HL-60/S4 (cell line): ENCODE results near the gene TTLL4.
"Not testable (repeated sequence)": the region's sequence is repeated elsewhere in the genome, so short reads cannot be mapped to it uniquely, and the experiment has no call there.

Source experiments
- in situ Hi-C: fragments of 300-500 bp; cut with MboI; formaldehyde crosslinking; loops from 2 replicates; pipeline ENCODE4 v1.14.3; 2022; ENCODE audit warnings: low sequenced_read_pairs

The TTLL4 gene

GRCh38 chr2:218734190-218734975 lies 23.7 kb downstream of the TTLL4 start:
- in situ Hi-C loops, result no loop called here

- in situ Hi-C loops, result no loop called here
These were observed 25.9 kb downstream of the TTLL4 start for GRCh38 chr2:218736531-218736930.

DNA sequence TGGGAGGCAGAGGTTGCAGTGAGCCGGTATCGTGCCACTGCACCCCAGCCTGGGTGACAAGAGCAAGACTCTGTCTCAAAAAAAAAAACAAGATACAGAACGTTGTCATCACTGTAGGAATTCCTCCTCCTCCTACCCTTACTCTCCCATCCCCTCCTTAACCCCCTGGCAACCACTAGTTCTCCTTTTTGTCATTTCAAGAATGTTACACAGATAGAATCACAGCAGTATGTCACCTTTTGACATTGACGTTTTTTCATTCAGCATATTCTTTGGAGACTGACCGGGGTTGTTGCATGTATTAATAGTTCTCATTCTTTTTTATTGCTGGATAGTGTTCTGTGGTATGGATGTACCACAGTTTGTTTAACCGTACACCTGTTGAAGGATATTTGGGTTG lies 32.4 kb downstream of the TTLL4 start:
- in situ Hi-C loops, result no loop called here

- in situ Hi-C loops, result no loop called here
These were observed 34.0 kb downstream of the TTLL4 start for GRCh38 chr2:218744615-218745014.

- in situ Hi-C loops, result no loop called here
These were observed 34.5 kb downstream of the TTLL4 start for GRCh38 chr2:218745160-218745558.

DNA sequence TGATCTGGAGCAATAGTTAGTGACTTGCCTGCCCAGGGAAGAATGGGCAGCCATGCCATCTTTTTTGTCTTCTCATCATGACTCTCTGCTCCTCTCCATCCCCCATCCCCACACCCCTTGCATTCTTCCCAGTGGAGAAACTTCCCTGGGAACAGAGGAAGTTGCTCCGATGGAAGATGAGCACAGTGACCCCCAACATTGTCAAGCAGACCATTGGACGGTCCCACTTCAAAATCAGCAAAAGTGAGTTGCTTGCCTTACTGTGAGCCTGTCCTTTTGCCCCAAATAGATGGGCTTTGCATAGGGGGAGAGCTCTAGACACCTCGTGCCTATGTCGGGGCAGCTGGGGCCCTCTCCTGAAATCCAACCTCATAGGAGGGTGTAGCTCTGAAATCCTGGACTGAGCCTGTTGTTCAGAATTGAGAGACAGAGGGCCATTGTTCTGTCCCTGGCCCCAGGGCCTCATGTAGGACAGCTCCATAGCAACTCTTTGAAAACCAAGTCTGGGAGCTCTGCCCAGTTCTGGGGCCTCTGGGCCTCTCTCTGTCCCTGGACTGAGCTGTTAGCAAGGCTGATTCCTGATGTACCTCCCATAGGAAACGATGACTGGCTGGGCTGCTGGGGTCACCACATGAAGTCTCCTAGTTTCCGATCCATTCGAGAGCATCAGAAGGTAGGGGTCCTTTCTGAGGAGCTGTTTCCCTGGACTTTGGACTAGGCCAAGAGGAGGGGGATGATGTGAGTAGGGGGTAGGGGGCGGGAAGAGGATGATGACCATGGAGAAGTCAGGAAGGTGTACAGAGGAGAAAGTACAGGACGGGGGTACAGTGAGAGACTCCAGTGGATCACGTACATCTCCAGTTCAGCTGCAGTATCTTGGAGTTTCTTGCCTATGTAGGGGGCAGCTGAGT lies 35.2 kb downstream of the TTLL4 start:
- in situ Hi-C loops, result no loop called here

GRCh38 chr2:218746470-218746795 lies 35.8 kb downstream of the TTLL4 start:
- in situ Hi-C loops, result no loop called here

DNA sequence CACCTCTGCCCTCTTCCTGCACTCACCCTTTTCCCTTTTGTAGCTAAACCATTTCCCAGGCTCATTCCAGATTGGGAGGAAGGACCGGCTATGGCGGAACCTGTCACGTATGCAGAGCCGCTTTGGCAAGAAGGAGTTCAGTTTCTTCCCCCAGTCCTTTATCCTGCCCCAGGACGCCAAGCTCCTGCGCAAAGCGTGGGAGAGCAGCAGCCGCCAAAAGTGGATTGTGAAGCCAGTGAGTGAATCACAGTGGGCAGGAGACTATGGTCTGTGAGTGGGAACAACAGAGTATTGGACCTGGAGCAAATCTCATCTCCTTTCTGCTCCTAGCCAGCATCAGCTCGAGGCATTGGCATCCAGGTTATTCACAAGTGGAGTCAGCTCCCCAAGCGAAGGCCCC lies 36.3 kb downstream of the TTLL4 start:
- in situ Hi-C loops, result no loop called here

GRCh38 chr2:218748741-218749441 lies 38.3 kb downstream of the TTLL4 start:
- in situ Hi-C loops, result no loop called here

DNA sequence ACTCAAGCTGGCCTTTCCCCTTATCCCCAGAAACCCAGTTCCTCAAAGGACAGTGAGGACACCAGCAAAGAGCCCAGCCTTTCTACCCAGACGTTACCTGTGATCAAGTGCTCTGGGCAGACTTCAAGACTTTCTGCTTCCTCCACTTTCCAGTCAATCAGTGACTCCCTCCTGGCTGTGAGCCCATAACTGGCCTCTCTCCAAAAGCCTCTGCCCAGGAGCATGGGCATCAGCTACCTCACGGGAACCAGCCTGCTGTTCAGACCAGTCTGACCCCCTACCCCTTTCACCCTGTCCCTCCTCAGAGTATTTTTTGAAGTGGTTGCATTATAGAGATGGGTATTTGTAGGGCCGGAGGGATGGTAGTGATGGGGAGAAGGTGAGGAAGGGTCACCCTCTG lies 43.6 kb downstream of the TTLL4 start:
- in situ Hi-C loops, result no loop called here

DNA sequence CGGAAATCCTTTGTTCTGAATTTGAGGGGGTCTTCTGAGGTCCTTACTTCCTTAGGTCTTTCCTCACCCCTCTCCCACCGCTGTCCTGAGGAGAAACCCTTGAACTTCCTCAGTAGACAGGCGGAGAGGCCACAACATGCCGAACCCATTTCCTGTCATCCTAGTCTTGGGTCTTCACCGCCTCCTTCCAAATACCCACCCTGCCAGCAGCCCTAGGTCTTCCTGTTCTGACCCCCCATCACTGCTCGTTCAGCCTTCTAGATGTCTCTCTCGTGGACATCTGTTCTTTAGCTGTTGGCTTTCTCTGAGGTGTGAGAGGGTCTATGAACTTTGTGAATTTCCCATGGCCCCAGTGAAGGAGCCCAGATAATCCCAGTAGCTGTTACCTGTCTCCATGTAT lies 44.1 kb downstream of the TTLL4 start:
- in situ Hi-C loops, result no loop called here

GRCh38 chr2:218755198-218755566 lies 44.5 kb downstream of the TTLL4 start:
- in situ Hi-C loops, result no loop called here

GRCh38 chr2:218755567-218756404 lies 45.2 kb downstream of the TTLL4 start:
- in situ Hi-C loops, result no loop called here

DNA sequence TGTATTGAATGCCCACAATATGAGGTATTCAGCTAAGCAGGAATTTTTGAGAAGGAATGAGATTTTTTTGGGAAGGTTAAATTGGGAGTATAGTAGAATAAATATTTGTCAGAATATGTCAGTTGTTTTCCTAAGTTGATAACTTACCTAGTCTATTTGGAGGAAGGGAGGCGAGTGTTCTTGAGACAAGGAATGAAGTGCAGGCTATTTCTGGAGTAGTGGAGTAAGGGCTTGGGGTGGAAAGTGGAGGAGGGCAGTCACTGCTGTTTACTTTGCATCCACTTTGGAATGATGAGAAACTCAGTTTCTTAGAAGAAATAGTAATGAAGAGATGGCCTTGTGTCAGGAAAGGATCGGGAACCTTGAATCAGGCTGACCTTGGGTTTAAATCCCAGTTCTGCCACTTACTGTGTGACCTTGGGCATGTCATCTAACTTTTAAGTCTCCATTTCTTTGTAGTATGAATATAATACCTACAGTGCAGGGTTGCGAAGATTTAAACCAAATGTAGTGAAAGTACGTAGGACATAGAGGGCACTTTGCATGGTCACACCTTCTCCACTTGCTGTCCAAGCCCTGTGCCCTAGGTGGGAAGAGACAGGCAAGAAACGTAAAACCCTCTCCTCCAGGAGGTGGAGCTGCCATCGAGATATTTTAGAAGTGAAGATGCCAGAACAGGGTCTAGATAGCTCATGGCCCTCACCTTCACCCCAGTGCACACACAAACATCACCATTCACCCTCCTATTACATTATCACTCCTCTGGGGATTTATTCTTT lies 46.2 kb downstream of the TTLL4 start:
- in situ Hi-C loops, result no loop called here

DNA sequence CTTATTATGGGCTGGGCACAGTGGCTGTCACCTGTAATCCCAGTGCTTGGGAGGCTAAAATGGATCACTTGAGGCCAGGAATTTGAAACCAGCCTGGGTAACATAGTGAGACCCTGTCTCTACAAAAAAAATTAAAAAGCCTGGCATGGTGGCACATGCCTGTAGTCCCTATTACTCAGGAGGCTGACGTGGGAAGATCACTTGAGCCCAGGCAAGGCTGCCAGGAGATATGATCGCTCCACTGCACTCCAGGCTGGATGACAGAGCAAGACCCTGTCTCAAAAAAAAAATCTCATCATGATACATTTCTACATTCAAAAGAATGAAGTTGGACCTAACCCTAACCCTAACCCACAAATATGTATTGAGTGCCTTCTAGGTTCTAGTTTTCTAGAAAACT lies 51.2 kb downstream of the TTLL4 start:
- in situ Hi-C loops, result no loop called here

GRCh38 chr2:218772759-218773158 lies 62.1 kb downstream of the TTLL4 start:
- in situ Hi-C loops, result not testable (repeated sequence)

DNA sequence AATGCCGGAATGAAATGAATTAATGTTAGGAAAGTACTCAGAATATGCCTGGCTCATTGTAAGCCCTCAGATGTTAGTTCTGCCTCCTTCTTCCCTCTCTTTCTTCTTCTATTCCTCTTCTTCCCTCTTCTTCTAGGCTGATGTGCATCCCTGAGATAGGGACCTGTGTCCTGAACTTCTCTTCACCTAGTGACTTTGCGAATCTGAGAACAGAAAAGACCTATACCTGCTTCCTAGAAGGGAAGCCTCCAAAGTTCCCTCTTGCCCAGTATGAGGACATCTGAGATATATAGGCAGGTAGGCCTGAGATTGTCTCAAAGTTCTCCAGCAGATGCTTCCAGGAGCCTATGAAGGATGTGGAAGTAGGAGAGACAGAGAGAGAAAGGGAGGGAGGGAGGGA lies 63.2 kb downstream of the TTLL4 start:
- in situ Hi-C loops, result no loop called here

- in situ Hi-C loops, result no loop called here
These were observed 65.9 kb downstream of the TTLL4 start for GRCh38 chr2:218776488-218776887.

GRCh38 chr2:218777276-218777990 lies 66.8 kb downstream of the TTLL4 start:
- in situ Hi-C loops, result no loop called here
